Measurements from ENCODE around the gene NTRK1.

- TF ChIP-seq, protein P1, sequence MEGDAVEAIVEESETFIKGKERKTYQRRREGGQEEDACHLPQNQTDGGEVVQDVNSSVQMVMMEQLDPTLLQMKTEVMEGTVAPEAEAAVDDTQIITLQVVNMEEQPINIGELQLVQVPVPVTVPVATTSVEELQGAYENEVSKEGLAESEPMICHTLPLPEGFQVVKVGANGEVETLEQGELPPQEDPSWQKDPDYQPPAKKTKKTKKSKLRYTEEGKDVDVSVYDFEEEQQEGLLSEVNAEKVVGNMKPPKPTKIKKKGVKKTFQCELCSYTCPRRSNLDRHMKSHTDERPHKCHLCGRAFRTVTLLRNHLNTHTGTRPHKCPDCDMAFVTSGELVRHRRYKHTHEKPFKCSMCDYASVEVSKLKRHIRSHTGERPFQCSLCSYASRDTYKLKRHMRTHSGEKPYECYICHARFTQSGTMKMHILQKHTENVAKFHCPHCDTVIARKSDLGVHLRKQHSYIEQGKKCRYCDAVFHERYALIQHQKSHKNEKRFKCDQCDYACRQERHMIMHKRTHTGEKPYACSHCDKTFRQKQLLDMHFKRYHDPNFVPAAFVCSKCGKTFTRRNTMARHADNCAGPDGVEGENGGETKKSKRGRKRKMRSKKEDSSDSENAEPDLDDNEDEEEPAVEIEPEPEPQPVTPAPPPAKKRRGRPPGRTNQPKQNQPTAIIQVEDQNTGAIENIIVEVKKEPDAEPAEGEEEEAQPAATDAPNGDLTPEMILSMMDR (conservative IDR thresholded peaks at IDR 0.05): no peak
- TF ChIP-seq EZH2 (IDR thresholded peaks at IDR 0.05; ENCODE audit: low read depth): no peak
These were observed 24.0 kb downstream of the NTRK1 start for GRCh38 chr1:156884560-156885184.

All from PC-9 (cell line).